DMS79 (cell line): Measurements from ENCODE around the gene FOXD3.
"Not testable (repeated sequence)": the region's sequence is repeated elsewhere in the genome, so short reads cannot be mapped to it uniquely, and the experiment has no call there.

Source experiments
- DNase-seq: peaks from one replicate; lab custom pipeline; 2025; lab: John Stamatoyannopoulos, UW

Gene FOXD3

DNA sequence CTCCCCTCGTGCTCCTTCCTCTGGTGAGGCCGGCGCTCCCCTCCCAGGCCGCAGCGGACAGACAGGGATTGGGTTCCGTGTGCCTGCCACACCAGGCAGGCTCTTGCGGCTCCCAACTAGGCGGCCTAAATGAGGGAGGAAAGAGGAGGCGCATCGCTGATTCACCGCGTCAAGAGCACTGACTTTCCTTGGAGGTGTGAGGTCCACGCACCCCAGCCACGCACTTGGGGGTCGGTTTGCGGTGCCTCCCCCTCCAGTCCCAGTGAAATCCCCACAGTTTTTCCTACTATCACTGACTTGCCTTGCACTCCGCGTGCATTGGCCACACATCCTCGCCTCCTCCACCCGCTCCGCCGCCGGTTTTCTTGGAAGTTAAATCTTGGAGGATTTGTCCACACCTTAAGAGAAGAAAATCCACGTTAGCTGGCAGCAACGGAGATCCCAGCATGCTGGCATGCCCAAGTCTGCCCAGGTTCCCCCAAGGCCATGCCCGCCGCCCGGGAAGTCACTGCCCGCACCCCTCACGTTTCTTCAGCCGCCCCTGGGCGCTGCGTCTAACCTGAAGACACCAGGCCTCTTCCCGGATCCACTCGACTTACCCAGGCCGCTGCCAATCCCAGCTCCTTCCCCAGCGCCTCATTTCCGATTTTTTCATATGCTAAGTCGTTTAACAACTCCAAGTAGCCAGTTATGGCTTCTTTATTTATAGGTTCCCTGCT is 1.1 kb upstream of the FOXD3 start:
- DNase-seq, result no peak

DNA sequence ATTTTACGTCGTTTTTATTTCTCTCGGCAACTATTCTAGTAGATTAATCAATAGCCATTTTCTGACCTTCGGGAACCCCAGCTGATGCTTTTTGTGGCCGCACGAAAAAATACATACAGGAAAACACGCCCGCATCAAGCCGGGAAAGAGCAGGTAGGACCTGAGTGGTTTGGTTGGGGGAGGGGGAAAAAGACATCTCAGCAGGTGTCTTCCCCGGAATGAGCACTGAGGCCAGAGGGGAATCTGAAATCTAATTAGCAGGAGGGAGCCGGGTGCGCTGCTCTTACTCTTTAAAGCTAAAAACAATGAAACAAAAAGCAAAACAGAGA is 618 bp upstream of the FOXD3 start:
- no peak for DNase-seq

DNA sequence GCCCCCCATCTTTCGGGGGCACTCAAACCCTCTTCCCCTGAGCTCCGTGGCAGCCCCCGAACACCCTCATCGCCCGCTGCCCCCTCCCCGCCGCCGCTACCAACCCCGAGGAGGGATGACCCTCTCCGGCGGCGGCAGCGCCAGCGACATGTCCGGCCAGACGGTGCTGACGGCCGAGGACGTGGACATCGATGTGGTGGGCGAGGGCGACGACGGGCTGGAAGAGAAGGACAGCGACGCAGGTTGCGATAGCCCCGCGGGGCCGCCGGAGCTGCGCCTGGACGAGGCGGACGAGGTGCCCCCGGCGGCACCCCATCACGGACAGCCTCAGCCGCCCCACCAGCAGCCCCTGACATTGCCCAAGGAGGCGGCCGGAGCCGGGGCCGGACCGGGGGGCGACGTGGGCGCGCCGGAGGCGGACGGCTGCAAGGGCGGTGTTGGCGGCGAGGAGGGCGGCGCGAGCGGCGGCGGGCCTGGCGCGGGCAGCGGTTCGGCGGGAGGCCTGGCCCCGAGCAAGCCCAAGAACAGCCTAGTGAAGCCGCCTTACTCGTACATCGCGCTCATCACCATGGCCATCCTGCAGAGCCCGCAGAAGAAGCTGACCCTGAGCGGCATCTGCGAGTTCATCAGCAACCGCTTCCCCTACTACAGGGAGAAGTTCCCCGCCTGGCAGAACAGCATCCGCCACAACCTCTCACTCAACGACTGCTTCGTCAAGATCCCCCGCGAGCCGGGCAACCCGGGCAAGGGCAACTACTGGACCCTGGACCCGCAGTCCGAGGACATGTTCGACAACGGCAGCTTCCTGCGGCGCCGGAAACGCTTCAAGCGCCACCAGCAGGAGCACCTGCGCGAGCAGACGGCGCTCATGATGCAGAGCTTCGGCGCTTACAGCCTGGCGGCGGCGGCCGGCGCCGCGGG is 837 bp downstream of the FOXD3 start:
- peak; percentile 29 for DNase-seq

DNA sequence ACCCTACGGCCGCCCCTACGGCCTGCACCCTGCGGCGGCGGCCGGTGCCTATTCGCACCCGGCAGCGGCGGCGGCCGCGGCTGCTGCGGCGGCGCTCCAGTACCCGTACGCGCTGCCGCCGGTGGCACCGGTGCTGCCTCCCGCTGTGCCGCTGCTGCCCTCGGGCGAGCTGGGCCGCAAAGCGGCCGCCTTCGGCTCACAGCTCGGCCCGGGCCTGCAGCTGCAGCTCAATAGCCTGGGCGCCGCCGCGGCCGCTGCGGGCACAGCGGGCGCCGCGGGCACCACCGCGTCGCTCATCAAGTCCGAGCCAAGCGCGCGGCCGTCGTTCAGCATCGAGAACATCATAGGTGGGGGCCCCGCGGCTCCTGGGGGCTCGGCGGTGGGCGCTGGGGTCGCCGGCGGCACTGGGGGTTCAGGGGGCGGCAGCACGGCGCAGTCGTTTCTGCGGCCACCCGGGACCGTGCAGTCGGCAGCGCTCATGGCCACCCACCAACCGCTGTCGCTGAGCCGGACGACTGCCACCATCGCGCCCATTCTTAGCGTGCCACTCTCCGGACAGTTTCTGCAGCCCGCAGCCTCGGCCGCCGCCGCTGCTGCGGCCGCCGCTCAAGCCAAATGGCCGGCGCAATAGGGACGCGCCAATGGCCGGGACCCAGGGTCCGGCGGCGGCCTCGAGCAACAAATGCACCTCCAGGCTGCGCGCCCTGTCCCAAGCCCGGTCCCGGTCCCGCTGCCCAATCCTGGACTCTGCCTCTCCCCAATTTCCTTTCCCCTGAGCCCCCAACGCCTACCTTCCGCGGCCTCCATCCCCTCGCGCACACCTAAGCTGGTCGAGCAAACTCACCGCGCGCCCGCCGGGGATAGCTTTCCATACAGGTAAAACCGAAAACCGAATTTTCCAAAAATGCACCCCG is 1.8 kb downstream of the FOXD3 start:
- DNase-seq, result no peak

- DNase-seq, result no peak
Observed at GRCh38 chr1:63324779-63325119, 2.4 kb downstream of the FOXD3 start.

GRCh38 chr1:63325279-63325985 is 3.1 kb downstream of the FOXD3 start:
- DNase-seq, result no peak

GRCh38 chr1:63326106-63326472 is 3.7 kb downstream of the FOXD3 start:
- no peak for DNase-seq

DNA sequence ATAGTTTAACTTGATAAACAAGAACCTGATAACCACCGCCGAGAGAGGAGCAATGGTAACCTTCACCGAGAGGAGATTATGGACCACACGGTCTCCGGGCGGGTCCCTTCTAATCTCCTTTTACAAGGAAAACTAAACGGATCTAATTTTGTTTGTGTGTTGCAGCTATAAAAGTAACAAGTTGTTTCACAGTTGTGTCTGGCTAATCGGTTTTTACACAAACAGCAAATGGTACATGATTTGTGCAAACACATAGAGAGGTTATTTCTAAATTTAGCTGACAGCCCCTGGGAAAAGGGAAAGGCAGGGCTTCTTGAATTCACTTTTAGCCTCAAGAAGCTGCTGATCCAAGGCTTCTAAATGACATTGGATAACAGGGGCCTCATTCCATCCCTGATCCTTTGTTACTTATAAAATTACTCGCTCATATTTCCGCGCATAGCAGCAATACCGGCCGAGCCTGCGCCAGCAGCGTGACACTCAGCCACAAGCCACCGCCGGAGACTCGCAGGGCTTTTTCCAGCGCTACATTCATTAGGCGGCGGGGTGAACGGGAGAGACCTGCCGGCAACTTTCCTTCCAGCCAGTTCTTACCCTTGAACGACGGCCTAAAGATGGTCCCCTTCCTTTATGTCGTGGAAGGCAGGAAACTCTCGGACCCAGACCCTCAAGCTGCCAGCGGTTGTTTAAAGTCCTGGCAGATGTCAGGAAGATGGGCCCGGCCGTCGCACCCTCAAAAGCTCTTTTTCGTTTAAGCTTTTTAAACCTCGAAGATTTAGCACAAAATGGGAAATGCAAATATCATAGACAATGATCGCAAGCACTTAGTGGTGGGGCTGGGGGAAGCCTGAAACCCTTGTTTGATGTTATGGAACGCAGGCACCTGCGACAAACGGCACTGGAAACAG is 4.4 kb downstream of the FOXD3 start:
- DNase-seq, result no peak

DNA sequence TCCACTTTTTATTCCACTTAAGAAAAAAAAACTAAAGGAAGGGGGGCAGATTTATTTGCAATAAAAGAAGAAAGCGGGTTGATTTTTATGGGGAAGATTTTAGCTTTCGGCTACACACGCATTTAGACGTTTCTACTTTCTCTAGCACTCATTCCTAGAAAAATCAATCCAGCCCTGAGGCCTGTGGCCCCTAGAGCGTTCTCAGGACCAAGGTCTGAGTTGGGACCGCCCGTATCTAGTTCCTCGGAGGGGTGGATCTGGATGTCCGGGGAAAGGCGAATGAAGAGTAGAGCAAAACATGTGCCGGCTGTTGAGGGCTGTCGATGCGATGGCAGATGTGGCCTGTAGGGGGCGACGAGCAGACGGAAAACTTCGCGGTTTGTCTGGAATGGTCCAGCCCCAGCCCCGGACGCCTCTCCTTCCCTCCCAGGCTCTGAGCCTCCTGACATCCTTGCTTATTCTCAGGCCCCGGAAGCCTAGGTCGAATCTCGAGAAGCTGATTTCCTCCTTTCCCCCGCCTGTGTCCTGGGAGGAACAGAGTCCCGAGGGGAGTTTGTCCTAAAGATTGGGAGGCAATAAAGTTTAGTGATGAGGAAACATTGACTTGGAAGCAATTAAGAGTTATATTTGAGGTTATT is 5.2 kb downstream of the FOXD3 start:
- peak; percentile 6 for DNase-seq

DNA sequence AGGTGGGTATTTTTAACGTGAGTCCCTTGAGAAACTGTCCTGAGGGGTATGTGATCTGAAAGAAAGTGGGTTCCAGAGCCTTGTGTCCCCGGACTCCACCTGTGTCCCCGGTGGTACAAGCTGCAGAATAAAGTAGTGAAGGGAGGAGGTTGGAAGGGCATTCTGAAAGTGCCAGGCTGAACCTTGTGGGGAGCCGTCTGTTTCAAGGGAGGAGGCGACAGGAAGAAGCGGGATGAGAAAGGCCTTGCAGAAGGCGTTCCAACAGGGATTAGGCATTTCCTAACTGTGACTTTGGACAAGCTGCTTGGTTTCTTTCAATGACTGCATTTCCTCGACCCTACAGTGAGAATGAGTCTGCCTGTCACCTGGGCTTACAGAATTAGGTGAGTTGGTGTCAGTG is 5.8 kb downstream of the FOXD3 start:
- DNase-seq, result no peak

DNA sequence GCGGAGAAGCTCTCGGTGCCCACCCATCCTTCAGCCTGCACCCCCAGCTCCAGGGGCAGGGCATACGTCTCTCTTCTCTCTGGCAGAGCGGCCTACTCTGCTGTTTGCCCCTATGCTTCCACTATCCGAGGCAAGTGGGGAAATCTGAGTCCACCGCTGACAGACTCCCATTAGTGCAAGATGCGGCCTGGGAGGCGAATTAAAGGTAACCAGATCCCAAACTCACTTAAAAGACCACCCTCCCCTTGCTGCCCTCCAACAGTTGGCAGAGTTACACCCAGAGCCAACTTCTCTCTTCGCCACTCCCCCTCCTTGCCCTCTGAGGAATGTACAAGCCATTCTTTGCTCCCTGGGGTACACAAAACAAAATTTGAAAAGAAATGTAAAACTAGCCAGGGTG is 6.4 kb downstream of the FOXD3 start:
- DNase-seq, result no peak

GRCh38 chr1:63329621-63330330 is 7.4 kb downstream of the FOXD3 start:
- DNase-seq, result no peak

DNA sequence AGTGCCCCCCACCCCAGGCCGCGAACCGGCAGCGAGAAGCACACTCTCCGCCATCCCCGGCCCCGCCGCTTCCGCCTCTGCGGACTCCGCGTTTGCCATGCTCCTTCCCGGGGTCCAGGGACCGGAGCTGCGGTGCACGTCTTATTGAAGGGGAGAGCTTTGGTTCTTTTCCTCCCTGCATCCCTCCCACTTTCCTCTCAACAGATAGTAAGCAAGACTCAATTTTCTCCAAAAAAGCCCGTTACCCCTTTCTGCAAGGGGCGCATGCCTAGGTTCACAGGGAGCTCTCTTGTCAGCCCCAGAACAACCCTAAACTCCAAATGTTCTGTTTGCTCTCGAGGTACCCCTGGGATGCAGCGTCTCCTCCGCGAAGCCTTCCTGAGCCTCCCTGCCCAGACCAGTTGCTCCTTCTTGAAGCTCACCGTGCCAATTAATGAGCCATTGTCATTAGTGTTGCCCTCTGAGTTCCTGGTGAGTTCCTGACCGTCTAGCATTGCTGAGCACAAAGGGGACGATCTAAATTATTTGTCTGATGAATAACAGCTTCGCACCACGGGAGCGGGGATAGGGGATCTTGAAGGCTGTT is 8.1 kb downstream of the FOXD3 start:
- no peak for DNase-seq

- DNase-seq, result no peak
Observed at GRCh38 chr1:63342402-63342801, 20.0 kb downstream of the FOXD3 start.

- DNase-seq, result no peak
Observed at GRCh38 chr1:63343922-63344321, 21.6 kb downstream of the FOXD3 start.

- no peak for DNase-seq
Observed at GRCh38 chr1:63350320-63350719, 28.0 kb downstream of the FOXD3 start.

DNA sequence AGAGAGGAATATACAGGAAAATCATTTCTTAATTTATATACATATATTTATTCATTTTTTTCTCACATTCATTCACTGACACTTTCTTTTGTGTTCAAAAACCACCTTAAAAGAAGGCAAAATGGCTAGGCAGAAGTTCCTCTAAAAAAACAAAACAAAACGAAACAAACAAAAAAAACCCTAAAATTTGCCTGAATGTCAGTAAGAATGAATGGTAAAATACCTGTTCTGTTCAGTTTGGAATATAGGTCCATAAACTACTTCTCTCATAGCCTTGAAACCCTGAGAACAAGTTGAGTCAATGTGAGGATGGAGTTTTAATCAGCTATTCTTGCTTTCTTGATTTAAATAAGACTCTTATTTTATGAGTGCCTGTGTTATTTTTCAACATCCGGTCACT is 30.4 kb downstream of the FOXD3 start:
- no peak for DNase-seq

DNA sequence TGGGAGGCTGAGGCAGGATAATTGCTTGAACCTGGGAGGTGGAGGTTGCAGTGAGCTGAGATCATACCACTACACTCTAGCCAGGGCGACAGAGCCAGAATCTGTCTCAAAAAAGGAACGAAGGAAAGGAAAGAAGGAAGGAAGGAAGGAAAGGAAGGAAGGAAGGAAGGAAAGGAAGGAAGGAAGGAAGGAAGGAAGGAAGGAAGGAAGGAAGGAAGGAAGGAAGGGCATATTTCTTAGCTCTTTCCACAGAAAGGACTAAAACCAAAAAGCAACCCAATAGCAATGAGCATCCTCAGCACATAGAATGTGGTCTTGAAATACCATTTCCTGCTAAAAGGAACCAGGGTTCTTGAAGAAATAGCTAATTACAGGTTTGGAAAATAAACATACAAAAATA is 33.9 kb downstream of the FOXD3 start:
- not testable (repeated sequence) for DNase-seq

- DNase-seq, result no peak
Observed at GRCh38 chr1:63359561-63359960, 37.2 kb downstream of the FOXD3 start.
